Amygdala (tissue), 56 donors: ENCODE measurements around the gene SLC38A3.

ENCODE experiments used
- DNase-seq, 56 donors: peaks; one replicate each; lab custom pipeline; 2025; lab: John Stamatoyannopoulos, UW

SLC38A3 gene

DNA sequence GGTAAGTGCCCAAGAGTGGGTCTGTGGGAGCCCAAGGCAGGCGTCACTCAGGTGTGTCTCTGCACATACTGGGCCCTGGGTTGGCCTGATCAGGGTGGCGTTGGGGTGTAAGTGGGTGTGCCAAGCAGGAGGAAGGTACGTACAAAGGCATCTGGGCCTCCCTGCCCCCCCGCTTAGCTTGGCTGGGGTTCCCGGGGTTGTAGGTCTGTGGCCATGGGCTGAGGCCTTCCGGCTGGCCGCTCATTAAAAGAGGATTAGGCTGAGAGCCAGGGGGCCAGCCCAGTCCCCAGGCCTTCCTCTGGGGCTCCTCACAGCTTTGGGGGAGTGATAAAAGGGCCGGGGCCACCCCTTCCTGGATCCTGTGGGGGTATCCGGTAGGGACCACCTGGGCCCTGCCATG lies 36.7 kb upstream of the SLC38A3 start:
- DNase-seq, result no peak

DNA sequence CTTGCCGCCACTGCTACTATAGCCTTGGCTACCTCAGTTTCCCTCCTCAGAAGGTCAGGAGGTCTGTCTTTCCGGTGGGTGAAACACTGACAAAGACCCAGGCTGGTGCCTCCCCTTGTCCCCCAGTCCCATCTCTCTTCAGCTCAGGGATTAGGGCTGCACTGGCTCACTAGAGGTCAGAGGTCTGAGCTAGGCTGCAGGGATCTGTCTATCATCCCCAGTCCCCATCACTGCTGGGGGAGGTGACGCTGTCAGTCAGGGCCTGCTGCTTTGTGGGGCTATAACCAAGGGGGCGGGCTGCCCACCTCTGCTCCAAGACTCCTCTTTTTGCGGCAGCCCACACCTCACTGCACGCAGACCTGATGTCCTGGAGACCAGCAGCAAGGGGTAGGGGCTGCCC lies 36.3 kb upstream of the SLC38A3 start:
- DNase-seq, result no peak

DNA sequence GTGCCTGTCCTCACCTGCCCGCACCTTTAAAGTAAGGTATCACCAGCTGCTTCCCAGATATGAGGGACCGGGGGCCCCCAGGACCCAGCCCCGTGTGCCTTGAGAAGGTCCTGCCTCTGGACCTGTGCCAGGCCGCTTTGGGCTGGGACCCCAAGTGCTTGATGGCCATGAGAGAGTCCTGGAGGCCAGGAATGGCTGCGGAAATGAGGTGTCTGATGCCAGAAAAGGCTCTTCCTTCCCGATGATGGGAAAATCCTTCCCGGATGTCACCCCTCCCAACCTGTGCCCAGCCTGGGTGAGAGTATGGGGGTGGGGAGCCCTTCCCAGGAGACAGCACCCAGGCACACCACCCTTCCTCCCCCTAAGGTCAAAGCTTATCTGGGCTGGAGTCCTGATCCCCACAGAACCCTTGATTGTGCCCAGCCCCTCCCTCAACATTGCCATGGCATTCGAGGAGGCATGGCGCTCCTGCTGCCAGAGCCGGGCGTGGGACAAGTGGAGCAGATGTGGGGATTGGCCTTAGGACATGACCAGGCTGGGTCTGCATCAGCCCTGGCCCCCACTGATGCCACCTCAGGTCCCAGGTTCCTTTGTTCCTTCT lies 35.7 kb upstream of the SLC38A3 start:
- no peak for DNase-seq

DNA sequence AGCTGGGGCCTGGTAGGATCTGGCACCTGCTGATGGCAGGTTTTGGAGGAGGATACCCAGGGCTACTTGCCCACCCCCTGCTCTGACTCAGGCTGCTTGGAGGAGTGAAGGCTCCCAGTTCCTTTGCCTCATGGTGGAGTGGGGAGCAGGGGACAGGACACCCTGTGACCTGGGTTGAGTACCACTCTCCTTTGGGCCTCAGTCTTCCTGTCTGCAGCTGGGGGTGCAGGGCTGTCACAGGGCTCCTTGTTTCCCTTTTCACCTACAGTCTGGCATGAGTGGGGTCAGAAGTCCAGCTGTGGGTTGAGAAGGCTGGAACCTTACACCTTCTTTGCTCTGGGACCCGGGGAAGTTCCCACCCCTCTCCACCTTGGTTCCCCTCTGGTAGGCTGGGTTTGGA lies 35.2 kb upstream of the SLC38A3 start:
- DNase-seq, result no peak

DNA sequence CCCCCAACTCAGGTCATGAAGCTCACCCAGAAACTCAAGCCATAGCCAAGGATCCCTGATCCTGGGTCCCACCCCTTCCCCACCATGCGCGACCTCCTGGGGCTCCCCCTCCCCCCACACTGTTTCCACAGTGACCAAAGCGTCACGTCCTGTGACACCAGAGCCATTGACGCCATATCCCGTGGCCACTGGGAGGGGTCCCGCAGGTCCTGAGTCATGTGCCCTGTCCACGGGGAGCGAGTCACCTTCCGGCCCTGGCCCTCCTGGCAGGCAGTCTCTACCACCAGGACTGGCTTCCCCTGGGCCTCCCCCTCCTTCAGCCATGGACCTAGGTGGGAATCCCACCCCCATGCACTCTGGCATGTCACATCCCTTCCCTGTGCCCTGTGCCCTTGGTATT lies 34.4 kb upstream of the SLC38A3 start:
- DNase-seq, result no peak

DNA sequence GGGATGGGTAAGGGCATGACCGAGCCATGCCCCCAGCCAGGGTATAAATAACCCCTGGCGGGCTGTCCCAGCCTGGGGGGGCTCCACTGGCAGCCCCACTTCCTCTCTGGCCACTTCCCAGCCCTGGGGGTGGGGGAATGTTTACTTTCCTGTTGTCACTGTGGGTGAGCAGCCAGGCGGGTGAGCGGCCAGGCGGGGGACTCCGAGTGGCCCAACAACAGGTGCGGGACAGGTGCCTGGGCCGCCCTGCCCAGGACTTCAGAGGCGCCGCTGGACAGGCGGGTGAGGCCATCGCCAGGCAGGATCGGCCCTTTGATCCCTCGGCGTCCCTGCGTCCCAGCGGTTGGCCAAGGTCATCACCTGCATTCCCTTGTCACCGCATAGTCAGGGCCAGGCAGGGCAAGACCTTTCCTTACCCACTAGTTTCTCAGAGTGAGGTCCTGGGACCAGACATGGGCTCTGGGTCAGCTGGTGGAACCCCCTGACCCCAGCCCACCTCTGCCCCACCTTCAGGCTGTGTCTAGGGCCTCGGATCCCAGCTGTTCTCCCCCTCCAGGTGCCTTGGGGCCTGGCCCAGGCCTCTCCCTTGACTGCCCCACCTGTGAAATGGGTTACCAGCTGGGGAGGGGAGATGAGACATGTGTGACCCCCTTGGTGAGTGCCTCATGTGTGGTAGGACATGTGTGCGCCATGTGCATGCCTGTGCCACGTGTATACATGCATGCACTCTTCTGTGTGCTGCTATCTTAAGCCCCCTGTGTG lies 33.4 kb upstream of the SLC38A3 start:
- DNase-seq, result no peak

DNA sequence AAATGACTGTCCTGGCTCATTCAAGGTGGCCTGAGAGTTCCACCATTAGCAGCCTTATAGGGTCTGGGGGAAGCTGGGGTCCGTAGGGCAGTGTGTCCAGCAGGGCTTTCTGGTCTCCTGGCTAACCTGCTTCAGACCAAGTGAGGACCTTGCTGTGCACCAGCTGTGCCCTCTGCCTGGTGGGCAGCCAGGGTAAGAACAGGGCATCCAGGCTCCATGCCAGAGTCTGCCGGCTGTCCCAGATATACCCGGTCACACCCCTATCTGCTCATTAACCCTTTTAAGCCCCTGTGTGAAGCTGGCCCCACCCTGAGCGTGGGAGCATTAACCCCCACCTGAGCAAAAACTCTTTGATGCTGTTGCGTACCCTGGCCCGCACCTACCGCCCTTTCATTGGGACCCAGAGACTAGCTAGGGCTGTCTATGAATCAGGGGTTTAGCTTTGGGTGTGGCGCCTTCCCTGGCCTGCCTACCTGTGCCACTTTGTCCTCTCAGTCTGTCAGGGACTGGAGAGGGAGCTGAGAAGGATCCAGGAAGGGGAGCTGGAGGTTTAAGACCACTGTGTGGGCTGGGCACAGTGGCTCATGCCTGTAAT lies 32.3 kb upstream of the SLC38A3 start:
- no peak for DNase-seq

DNA sequence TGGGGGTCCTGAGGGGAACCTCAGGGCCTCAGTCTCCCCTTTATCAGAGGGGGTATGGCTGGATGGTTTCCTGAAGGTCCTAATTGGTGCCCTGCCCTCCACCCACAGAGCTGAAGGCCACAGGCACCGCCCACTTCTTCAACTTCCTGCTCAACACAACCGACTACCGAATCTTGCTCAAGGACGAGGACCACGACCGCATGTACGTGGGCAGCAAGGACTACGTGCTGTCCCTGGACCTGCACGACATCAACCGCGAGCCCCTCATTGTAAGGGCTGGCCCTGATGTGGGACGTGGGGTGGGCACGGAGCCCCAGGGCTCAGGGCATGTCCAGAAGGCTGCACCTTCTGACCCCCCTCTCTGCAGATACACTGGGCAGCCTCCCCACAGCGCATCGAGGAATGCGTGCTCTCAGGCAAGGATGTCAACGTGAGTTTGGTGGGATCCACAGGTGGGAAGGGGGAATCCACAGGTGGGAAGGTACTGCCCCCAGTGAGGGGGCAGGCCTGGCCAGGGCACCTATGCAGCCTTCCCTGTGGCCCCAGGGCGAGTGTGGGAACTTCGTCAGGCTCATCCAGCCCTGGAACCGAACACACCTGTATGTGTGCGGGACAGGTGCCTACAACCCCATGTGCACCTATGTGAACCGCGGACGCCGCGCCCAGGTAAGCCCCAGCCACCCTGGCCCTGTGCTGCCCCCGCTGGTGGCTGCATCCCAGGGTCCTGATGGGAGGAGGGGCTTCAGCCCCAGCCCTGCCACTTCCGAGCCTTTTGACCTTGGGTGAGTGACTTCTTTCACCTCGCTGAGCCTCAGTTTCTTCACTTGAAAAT lies 31.2 kb upstream of the SLC38A3 start:
- no peak for DNase-seq

DNA sequence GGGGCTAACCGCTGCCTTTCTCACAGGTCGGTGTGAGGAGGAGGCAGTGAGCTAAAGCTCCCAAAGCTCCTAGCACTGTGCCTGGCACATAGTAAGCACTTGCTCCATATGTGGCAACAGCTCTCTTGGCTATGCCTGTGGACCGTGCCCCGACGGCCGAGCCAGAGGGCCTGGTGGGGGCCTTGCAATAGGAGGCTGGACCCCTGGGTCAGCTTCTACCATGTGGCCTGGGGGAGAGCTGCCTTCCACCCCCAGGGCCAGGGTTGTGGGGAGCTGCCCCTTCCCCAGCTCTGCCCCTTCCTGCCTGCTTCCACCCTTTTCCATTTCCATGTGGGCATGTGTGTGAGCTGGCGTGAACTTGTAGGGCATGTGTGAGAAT lies 30.6 kb upstream of the SLC38A3 start:
- DNase-seq, result no peak

DNA sequence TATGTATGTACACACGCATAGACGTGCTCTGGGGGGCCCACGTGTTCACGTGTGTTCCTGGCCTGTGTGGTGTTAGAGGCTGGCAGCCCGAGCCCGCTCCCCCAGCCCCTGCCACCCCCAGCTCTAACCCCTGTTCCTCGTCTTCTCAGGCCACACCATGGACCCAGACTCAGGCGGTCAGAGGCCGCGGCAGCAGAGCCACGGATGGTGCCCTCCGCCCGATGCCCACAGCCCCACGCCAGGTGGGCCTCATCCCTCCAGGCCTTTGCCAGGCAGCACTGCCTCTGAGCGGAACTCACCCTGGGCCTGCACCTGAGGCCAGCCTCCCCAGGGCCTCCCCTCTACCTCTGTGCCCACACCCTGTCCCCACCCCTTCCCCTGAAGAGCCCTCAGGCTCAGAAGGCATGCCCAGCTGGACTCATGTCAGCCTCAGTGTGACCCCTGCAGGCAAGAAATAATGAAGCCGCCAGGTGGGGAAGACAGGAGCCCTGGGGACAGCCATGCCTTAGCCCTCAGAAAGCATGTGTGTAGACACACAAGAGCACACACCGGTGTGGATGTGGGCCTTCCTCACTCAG lies 30.0 kb upstream of the SLC38A3 start:
- DNase-seq, result no peak

DNA sequence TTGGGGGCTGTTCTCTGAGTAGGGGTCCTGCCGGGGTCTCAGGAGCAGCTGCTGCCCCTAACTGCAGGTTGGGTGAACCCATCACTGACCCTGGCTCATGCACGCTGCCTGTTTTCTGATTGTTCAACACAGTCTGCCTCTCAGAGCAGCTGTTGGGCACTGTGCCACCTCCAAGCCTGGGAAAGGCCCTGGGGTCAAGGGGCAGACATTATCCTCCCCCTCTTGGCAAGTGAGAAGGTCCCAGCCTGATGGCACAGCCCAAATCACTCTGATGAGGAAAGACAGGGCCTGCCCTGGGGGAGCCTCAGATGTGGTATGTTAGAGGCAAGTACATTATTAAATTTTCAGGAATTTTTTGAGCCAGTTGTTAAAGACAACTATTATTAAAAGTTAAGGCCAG lies 27.7 kb upstream of the SLC38A3 start:
- DNase-seq, result no peak

DNA sequence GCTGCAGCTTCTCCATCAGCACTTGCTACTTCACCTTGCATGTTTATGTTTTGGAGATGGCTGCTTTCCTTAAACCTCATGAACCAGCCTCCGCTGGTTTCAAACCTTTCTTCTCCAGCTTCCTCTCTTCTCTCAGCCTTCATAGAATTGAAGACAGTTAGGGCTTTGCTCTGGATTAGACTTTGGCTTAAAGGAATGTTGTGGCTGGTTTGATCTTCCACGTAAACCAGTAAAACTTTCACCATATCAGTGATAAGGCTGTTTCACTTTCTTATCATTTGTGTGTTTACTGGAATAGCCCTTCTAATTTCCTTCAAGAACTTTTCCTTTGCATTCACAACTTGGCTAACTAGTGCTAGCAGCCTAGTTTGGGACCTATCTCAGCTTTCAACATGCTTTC lies 25.4 kb upstream of the SLC38A3 start:
- no peak for DNase-seq

DNA sequence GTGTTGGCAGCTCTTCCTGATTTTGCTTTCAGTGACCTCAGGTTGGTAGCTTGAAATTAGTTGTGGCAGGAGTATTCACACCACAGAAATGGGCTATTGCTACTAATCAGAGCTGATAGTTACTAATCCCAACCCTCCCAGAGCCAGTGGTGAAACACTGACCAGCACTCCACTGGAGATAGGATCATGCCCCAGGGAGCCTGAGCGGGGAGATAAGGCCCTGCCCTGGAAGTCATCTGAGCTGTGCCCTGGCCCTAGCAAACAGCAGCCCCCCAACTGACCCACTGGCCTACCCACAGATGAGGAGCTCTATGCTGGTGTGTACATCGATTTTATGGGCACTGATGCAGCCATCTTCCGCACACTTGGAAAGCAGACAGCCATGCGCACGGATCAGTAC lies 23.1 kb upstream of the SLC38A3 start:
- DNase-seq, result no peak

DNA sequence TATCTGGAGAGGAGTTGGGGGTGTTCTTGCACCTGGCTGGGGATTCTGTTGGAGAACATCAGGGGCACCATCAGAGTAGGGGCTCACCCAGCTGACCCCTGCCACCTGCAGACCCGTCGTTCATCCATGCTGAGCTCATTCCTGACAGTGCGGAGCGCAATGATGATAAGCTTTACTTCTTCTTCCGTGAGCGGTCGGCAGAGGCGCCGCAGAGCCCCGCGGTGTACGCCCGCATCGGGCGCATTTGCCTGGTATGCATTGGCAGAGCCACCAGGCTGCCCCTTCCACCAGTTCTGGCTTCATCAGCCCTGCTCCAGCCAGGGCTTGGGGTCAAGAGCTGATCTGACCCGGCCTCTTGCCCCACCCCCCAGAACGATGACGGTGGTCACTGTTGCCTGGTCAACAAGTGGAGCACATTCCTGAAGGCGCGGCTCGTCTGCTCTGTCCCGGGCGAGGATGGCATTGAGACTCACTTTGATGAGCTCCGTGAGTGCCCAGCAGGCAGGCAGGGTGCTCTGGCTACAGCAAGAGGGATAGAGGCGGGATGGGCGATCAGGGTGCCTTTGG lies 22.5 kb upstream of the SLC38A3 start:
- DNase-seq, result no peak

DNA sequence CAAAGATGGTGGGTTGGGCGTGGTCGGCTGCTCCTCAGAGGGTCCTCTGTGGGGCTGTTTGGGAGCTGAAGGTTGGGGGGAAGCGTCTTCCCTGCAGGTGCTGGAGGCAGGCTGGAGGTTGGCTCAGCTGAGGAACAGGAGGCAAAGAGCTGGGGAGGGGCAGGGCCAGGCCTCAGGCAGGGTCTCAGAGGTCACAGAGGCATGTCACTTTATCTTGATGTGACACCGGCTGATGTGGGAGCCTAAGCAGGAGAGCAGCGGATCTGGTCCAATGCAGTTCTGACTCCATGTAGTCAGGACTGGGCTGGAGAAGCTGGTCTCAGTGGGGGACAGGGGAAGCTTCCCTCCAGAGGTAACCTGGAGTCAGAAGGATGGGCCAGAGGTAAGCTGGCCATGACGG lies 21.3 kb upstream of the SLC38A3 start:
- no peak for DNase-seq

DNA sequence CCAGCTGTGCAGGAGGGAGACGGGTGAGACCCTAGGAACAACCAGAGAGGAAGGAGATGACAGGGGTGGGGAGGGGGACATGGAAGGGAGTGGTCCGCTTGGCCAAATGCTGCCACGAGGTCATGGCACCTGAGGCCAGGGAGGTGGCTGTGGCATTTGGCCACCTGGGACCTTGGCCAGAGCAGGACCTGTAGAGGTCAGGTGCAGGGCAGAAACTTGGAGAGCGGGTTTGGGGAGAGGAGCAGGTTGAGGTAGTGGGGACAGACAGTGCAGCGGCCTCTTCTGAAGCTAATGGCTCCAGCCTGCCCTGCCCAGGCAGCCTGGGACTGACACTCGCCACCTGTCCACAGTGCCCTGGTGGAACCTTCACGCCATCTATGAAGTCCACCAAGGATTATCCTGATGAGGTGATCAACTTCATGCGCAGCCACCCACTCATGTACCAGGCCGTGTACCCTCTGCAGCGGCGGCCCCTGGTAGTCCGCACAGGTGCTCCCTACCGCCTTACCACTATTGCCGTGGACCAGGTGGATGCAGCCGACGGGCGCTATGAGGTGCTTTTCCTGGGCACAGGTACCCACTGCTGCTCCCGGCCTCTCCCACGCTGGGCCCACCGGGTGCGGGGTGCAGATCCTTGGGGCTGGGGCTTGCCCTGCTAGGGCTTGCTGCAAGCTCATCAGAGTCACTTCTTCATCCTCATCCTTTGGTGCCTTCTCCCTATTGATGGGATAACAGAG lies 20.7 kb upstream of the SLC38A3 start:
- DNase-seq, result no peak

DNA sequence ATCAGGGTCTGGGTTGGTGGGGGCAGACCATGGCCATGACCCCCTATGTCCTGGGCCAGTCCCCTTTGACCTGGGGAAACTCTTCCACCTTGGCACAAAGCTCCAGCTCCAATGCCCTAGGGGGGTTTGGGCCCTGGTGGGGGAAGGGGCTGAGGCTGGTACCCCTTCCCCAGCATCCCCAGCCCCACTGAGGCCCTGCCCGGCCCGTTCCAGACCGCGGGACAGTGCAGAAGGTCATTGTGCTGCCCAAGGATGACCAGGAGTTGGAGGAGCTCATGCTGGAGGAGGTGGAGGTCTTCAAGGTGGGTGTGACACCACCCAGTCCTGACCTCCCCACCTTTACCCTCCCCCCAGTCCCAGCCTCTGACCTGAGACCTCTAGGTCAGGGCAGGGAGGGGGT lies 19.8 kb upstream of the SLC38A3 start:
- DNase-seq, result no peak

DNA sequence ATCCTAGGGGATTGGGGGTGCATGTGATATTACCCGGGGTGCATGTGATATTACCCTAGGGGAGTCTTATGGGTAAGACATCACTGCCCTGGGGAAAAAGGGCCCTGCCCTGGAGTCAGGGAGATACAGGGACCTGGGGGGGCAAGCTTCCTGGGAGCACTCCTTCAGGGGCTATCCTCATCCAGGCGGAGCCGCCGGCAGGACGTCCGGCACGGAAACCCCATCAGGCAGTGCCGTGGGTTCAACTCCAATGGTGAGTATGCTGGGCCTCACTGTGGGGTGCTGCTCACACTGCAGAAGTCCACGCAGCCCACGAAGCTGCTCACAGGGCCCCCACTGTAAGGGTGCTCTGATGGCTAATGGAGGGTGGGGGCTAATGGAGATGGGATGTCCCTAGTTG lies 19.0 kb upstream of the SLC38A3 start:
- no peak for DNase-seq

DNA sequence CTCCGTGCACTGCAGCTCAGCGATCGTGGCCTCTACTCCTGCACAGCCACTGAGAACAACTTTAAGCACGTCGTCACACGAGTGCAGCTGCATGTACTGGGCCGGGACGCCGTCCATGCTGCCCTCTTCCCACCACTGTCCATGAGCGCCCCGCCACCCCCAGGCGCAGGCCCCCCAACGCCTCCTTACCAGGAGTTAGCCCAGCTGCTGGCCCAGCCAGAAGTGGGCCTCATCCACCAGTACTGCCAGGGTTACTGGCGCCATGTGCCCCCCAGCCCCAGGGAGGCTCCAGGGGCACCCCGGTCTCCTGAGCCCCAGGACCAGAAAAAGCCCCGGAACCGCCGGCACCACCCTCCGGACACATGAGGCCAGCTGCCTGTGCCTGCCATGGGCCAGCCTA lies 17.3 kb upstream of the SLC38A3 start:
- DNase-seq, result no peak

DNA sequence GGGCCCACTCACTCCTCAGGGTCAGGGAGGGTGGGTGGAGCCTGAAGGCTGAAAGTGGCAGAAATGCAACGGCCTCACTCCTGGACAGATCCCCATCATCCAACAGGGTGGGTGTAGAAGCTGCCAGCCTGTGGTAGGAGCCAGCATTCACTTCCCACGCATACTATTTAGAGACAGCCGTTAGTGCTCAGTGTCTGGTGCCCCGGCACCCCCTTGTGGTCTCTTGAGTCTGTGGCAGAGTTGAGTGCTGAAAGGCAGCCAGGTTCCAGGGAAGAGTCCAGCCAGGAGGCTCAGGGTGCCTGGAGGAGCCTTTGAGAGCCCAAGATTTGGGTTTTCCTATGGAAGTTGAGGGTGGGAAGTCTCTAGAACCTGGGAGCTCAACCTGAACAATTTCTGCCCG lies 15.8 kb upstream of the SLC38A3 start:
- peak in 48 of 56 donors; percentile 15 to 84 (median 54) for DNase-seq
